HL-60/S4 treated with phorbol 12-myristate 13-acetate at 8.2 ng/mL for 4 days and 3 days (cell line): ENCODE data around the gene POC1A.
"Not testable (repeated sequence)": the region's sequence is repeated elsewhere in the genome, so short reads cannot be mapped to it uniquely, and the experiment has no call there.

Experiments used
- in situ Hi-C: fragments of 300-500 bp; cut with MboI; formaldehyde crosslinking; loops from 2 replicates; pipeline ENCODE4 v1.15.0; 2022; ENCODE audit warnings: low sequenced_read_pairs

Gene POC1A

DNA sequence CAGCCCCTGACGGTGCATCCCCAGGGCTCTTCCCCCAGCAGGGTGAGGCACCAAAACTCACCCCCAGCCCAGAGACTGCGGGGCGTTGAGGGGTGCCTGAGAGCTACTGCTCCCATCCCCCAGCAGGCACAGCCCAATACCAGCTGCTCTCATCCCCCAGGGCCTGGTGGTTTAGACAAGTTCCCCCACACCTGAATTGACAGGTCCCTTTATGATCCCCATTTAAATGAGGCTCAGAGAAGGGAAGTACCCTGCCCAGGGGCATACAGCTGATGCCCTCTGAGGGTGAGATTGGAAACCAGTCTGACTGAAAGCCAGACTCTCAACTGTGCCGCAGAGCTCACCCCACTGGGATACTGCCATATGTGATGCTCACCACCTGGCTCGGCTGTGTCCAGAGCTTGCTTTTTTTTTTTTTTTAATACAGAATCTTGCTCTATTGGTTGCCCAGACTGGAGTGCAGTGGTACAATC lies 118.0 kb downstream of the POC1A start:
- in situ Hi-C loops = no loop called here

DNA sequence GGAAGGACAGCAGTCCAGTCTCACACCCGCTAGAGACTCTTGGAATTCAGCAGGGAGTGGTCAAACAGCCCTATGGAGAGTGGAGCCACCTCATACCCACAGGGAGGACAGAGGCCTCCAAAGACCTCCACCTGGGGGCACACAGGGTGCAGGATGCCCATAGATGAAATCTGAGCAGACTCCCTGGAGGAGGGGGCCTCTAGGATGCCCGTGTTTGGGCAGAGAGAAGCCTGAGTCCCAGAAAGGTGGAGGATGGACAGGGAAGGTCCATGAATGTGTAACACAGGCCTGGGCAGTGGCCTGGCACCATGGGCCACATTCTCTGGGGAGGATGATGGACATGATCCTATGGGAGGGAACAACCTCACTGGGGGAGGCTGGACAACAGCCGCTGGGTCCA lies 119.6 kb downstream of the POC1A start:
- in situ Hi-C loops = no loop called here

DNA sequence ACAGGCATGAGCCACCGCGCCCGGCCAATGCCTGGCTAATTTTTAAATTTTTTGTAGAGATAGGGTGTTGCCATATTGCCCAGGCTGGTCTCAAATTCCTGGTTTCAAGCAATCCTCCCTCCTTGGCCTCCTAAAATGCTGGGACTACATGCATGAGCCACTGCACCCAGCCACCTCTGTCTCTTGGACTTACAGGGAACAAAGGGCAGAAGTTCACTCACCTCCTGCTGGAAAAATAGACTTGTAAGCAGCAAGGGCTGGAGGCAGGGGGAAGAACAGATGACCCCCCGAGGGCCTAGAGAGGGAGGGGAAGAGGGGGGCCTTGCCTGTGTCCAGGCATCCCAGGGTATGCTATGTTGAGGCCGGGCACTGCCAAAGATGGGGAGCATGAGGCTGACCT lies 120.0 kb downstream of the POC1A start:
- in situ Hi-C loops = no loop called here

DNA sequence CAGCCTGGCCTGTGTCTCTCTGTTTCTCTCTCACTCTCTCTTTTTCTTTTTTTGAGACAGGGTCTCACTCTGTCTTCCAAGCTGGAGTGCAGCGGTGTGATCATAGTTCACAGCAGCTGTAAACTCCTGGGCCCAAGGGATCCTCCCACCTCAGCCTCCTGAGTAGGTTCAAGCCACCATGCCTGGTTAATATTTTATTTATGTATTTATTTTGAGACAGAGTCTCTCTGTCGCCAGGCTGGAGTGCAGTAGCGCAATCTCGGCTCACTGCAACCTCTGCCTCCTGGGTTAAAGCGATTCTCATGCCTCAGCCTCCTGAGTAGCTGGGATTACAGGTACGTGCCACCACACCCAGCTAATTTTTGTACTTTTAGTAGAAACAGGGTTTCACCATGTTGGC lies 120.5 kb downstream of the POC1A start:
- in situ Hi-C loops = not testable (repeated sequence)

DNA sequence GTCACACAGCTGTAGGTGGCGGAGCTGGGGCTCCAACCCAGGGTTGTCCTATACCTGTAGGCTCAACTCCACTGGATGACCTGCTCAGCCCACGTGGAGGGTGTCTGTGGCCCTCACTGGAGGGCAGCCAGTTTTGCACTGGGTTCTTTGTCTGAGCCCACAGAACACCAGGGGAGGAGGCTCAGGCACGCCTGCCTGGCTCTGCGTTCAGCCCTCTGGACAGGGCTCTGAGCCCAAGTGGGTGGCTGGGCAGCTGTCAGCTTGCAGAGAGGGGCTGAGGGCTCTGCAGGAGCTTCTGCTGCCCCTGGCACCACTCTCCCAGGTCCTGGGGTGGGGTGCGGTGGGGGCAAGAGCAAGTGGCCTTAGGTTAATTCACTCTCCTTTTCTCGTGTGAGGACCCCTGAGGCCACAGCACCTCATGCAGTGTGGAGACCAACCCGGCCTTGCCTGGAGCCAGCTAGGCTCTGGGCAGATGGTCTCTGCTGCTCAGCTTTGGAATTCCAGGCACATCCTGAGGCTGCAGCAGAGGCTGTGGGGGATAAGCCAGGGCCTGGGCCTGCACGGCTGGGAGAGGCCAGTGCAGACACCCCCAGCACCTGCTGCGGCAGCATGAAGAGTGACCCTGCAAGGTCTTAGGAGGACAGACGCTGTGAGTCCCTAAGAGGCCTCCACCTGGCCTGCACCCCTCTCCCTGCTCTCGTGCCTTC lies 121.4 kb downstream of the POC1A start:
- in situ Hi-C loops = no loop called here

DNA sequence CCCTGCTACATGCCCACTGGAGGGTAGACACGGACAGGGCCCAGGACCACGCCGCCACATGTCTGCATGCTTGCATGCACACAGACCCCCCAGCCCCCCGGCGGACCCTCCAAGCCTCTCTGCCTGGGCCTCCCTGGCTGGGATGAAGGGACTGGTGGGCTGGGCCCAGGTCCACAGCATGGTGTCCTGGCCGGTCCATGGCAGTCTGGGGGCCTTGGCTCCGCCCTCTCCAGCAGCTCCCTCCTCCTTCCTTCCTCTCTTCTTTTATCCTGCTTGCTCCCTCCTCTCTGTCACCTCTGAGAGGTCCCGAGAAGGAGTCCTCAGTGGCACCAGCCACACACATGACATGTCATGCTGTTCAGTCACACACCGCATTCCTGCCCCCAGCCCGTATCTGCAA lies 122.3 kb downstream of the POC1A start:
- in situ Hi-C loops = no loop called here

DNA sequence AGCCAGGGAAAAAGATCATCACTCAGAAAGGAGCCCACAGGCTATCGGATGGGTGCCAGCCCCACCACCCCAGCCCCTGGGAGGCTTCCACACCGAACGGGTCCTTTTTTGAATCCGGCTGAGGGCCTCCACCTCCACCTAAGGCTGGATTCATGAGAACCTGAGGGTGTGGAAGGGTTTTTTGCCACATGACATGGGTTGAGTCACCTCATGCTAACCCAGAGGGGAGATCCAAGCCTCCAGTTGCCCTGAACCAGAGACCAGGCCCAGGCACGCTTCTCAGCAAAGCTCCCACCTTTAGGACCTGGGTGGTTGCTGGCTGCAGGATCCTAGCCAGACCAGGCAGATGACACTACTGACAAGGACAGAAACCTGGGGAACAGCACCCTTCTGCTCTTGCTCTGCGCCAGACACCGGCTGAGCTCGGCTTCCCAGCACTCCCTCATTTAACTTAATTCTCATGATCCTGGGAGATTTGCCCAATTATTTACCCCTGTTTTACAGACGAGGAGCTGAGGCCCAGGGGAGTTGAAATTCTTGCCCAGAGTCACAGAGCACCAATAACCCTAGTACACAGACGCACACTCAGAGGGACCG lies 123.4 kb downstream of the POC1A start:
- in situ Hi-C loops = no loop called here

DNA sequence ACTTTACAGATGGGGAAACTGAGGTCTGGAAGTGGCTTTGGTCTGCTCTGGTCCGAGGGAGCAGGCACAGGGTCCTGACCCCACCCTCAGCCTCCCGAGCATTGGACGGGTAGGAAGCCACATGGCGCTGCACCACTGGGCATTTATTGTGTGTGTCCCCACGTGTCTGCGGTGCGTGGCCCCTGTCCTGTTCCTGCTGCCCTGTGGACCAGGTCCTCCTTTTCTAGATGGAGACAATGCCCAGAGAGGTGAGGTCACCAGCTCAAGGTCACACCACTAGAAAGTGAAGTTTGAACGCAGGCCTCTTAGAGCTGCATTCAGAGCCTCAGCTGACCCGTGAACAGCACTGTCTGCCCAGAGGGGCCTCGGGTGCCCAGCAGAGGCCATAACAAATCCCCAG lies 124.7 kb downstream of the POC1A start:
- in situ Hi-C loops = no loop called here

DNA sequence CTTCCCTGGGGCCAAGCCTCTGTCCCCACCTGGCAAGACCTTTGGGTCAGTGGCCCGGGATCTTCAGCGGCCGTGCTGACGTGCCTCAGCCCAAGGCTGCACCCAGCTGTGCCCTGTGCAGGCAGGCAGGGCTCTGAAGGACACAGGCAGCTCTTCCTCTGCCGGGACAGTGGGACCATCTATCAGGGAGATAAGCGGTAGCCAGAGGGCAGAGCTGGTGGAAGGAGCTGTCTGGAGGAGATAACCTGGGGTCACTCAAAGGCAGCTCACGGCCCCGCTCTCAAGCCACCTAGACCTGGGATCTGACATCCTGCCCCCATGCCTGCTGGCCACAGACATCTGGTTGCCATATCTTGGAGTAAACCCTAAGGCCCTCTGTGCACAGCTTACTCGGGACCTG lies 125.2 kb downstream of the POC1A start:
- in situ Hi-C loops = no loop called here

DNA sequence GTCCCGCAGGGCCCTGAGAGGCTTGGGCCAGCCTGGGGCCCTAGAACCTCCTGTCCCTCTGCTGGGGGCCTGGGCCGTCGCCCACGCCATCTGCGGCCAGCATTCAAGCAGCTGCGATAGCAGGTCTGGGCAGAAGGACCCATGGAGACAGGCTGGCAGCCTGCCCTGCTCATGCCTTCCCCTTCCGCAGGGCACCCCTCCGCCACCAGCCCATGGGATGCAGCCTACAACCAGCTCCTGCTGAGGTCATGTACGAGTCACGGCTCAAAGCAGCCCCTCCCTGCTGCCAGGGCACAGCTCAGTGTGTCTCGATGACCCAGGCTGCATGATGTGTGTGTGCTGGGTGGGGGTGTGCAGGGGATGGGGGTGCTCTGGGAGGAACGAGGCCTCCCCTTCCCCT lies 125.7 kb downstream of the POC1A start:
- in situ Hi-C loops = no loop called here

DNA sequence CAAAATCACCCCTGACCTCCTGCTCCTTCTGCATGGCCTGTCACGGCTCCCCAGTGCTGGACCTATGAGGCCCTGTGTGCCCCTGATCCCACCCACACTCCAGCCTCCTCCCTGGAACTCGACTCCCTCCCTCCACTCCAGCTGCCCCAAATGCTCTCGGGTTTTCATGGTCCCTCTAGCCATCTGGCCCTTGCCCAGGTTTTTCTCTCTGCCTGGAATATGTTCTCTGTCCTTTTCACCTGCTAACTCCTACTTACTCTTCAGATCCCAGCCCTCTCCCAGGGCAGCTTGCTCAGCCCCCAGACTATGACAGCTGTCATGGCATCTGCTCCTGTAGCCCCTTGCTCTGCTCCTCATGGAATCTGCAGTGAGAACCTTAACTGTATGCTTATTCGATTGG lies 128.2 kb downstream of the POC1A start:
- in situ Hi-C loops = no loop called here

DNA sequence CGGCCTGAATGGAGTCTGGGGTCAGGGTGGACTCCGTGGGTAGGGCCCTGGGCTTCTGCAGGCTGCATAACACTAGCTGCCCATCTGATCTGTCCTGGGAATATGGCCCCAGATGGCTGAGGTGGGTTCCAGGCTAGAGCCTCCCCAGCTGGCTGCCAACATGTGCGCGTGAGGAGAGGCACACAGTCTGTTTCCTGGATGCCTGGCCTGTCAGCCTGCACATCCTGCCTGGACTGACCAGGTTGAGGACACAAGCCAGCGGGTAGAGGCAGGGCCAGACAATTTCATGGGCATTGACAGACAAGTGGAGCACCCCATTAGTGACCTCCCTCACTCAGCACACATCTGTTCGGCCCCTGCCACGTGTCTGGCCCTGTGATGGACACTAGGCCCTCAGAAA lies 128.8 kb downstream of the POC1A start:
- in situ Hi-C loops = no loop called here
